Measurements from ENCODE around the gene CFAP126.
A peak's percentile ranks its signal among the peaks of the same experiment; 100 is the strongest.
"Not testable (repeated sequence)": the region's sequence is repeated elsewhere in the genome, so short reads cannot be mapped to it uniquely, and the experiment has no call there.

CFAP126 gene

GRCh38 chr1:161404051-161404597, 36.4 kb upstream of the CFAP126 start:
- no peak for TF ChIP-seq CTCF (IDR thresholded peaks at IDR 0.05)
- Histone ChIP-seq H3K4me1 (no peaks in the 10 kb centered on the region), H3K79me2 (no peaks in the 10 kb centered on the region), H3K9ac (no peak overlapping the region), H3K27ac (no peak overlapping the region), H2AFZ (no peak overlapping the region), H3K4me2 (ENCODE audit: low read length) (no peak overlapping the region), H3K27me3 (ENCODE audit: control insufficient read depth, insufficient read depth, low read length) (no peaks in the 10 kb centered on the region), H3K36me3 (ENCODE audit: control insufficient read depth, insufficient read depth, low read length) (no peaks in the 10 kb centered on the region), H3K9me3 (ENCODE audit: control insufficient read depth, low read length) (no peaks in the 10 kb centered on the region), H3K4me3 (ENCODE audit: low read depth, low read length) (no peak overlapping the region)

- H3K36me3 ChIP-seq (ENCODE audit: control insufficient read depth, insufficient read depth, low read length): no peaks in the 10 kb centered on the region
- H3K27me3 ChIP-seq (ENCODE audit: control insufficient read depth, insufficient read depth, low read length): no peaks in the 10 kb centered on the region
- H3K4me2 ChIP-seq (ENCODE audit: low read length): no peak overlapping the region
- no peak overlapping the region for H3K9ac ChIP-seq
- no peak overlapping the region for H3K27ac ChIP-seq
- H3K9me3 ChIP-seq (ENCODE audit: control insufficient read depth, low read length): no peaks in the 10 kb centered on the region
- no peak overlapping the region for H2AFZ ChIP-seq
- peaks cover 2% of the 10 kb centered on the region for H3K4me1 ChIP-seq
- H3K4me3 ChIP-seq (ENCODE audit: low read depth, low read length): no peak overlapping the region
- no peak for TF ChIP-seq CTCF (IDR thresholded peaks at IDR 0.05)
- no peaks in the 10 kb centered on the region for H3K79me2 ChIP-seq
Measured at GRCh38 chr1:161402446-161402845, 34.8 kb upstream of the CFAP126 start.

- peak overlapping the region; percentile 89 for H3K9ac ChIP-seq
- H3K36me3 ChIP-seq (ENCODE audit: control insufficient read depth, insufficient read depth, low read length): no peaks in the 10 kb centered on the region
- H3K27me3 ChIP-seq (ENCODE audit: control insufficient read depth, insufficient read depth, low read length): no peaks in the 10 kb centered on the region
- no peaks in the 10 kb centered on the region for H3K9me3 ChIP-seq (ENCODE audit: control insufficient read depth, low read length)
- peak overlapping the region; percentile 100 for H3K27ac ChIP-seq
- peaks cover 2% of the 10 kb centered on the region for H3K4me1 ChIP-seq
- H2AFZ ChIP-seq: peak overlapping the region; percentile 98
- peak overlapping the region; percentile 95 for H3K4me3 ChIP-seq (ENCODE audit: low read depth, low read length)
- peak; percentile 33 for TF ChIP-seq CTCF (IDR thresholded peaks at IDR 0.05)
- peak overlapping the region; percentile 94 for H3K4me2 ChIP-seq (ENCODE audit: low read length)
- no peaks in the 10 kb centered on the region for H3K79me2 ChIP-seq
Measured at GRCh38 chr1:161399257-161399998, 31.8 kb upstream of the CFAP126 start.

GRCh38 chr1:161398900-161399256, 31.2 kb upstream of the CFAP126 start:
- no peaks in the 10 kb centered on the region for H3K27me3 ChIP-seq (ENCODE audit: control insufficient read depth, insufficient read depth, low read length)
- H3K4me3 ChIP-seq (ENCODE audit: low read depth, low read length): peak overlapping the region; percentile 95
- H3K9me3 ChIP-seq (ENCODE audit: control insufficient read depth, low read length): no peaks in the 10 kb centered on the region
- no peaks in the 10 kb centered on the region for H3K79me2 ChIP-seq
- peaks cover 2% of the 10 kb centered on the region for H3K4me1 ChIP-seq
- no peaks in the 10 kb centered on the region for H3K36me3 ChIP-seq (ENCODE audit: control insufficient read depth, insufficient read depth, low read length)
- no peak for TF ChIP-seq CTCF (IDR thresholded peaks at IDR 0.05)
- H3K9ac ChIP-seq: peak overlapping the region; percentile 89
- peak overlapping the region; percentile 94 for H3K4me2 ChIP-seq (ENCODE audit: low read length)
- peak overlapping the region; percentile 98 for H2AFZ ChIP-seq
- H3K27ac ChIP-seq: peak overlapping the region; percentile 100

GRCh38 chr1:161397038-161397437, 29.4 kb upstream of the CFAP126 start:
- H3K27ac ChIP-seq; H2AFZ ChIP-seq; H3K4me1 ChIP-seq; H3K9me3 ChIP-seq (ENCODE audit: control insufficient read depth, low read length); H3K36me3 ChIP-seq (ENCODE audit: control insufficient read depth, insufficient read depth, low read length); H3K79me2 ChIP-seq; H3K4me3 ChIP-seq (ENCODE audit: low read depth, low read length); H3K27me3 ChIP-seq (ENCODE audit: control insufficient read depth, insufficient read depth, low read length); H3K9ac ChIP-seq; H3K4me2 ChIP-seq (ENCODE audit: low read length): not testable (repeated sequence)
